HG02938 (cell line): Measurements from ENCODE around the gene KRTAP5-9.
"Not testable (repeated sequence)": the region's sequence is repeated elsewhere in the genome, so short reads cannot be mapped to it uniquely, and the experiment has no call there.

Experiments used
- ATAC-seq: cut with Tn5 transposase; IDR thresholded peaks from one replicate; pipeline ENCODE4 v1.9.1; 2021; ENCODE audit warnings: mild to moderate bottlenecking, moderate library complexity; ENCODE audit not compliant: unreplicated experiment

KRTAP5-9 gene

DNA sequence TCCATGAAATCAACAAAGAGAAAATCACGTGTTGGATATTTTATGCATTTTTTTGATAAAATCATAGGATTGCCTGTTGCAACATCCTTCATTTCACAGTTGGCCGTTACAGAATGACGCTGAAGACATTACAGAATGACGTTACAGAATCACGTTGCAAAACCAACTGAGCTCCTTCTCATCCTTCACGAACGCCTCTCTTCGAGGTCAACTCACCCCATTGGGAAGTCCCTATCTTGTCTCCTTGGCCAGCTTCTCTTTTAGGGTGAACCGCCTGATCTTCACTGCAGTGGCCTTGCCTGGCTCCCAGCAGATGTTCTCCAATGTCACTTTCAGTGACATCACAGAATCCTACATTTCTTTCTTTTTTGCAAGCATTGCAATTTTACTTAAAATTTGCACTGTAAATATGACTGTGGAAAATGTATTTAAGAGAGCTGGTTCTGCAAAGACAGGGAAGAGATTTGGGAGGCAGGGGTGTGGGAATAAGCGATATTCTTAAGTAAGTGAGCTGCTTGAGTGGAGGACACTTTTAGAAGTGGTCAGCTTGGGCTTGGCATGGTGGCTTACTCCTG, 16.1 kb upstream of the KRTAP5-9 start:
- ATAC-seq, result no peak

DNA sequence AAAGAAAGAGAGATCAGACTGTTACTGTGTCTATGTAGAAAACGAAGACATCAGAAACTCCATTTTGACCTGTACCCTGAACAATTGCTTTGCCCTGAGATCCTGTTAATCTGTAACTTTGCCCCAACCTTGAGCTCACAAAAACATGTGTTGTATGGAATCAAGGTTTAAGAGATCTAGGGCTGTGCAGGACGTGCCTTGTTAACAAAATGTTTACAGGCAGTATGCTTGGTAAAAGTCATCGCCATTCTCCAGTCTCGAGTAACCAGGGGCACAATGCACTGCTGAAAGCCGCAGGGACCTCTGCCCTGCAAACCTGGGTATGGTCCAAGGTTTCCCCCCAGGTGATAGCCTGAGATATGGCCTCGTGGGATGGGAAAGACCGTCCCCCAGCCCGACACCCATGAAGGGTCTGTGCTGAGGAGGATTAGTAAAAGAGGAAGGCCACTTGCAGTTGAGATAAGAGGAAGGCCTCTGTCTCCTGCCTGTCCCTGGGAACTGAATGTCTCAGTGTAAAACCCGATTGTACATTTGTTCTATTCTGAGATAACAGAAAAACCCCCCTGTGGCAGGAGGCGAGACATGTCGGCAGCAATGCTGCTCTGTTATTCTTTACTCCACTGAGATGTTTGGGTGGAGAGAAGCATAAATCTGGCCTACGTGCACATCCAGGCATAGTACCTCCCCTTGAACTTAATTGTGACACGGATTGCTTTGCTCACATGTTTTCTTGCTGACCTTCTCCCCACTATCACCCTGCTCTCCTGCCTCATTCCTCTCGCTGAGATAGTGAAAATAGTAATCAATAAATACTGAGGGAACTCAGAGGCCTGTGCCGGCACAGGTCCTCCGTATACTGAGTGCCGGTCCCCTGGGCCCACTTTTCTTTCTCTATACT, 13.3 kb upstream of the KRTAP5-9 start:
- ATAC-seq, result not testable (repeated sequence)

DNA sequence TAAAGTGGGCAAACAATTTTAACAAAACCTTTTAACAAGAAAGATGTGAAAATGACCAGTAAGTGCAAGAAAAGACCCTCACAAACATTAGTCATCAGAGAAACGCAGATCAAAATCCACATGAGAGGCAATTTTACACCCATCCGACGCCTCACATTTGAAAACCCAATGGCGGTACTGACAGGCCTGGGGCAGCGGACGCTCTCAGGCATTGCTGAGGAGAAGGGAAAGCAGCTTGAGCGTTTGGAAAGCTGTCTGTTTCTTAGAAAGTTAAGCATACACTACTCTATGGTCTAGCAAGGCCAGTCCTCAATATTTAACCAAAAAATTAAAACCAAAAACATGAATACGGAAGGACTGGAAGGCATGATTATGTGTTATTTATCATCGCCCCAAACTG, 12.4 kb upstream of the KRTAP5-9 start:
- ATAC-seq, result no peak

- no peak for ATAC-seq
These were observed 10.7 kb upstream of the KRTAP5-9 start for GRCh38 chr11:71537537-71537936.

DNA sequence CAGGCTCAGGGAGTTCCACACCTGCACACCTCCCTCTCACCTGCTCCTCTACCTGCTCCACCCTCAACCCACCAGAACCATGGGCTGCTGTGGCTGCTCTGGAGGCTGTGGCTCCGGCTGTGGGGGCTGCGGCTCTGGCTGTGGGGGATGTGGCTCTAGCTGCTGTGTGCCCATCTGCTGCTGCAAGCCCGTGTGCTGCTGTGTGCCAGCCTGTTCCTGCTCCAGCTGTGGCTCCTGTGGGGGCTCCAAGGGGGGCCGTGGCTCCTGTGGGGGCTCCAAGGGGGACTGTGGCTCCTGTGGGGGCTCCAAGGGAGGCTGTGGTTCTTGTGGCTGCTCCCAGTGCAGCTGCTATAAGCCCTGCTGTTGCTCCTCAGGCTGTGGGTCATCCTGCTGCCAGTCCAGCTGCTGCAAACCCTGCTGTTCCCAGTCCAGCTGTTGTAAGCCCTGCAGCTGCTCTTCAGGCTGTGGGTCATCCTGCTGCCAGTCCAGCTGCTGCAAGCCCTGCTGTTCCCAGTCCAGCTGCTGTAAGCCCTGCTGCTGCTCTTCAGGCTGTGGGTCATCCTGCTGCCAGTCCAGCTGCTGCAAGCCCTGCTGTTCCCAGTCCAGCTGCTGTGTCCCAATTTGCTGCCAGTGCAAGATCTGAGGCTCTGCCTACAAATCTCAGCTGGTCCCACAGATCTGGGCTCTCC, 10.1 kb upstream of the KRTAP5-9 start, which contains the start of gene KRTAP5-8:
TSS of gene KRTAP5-8 (plus strand) at position 49 of the 689 bp plus-strand sequence. CDS start at position 80, 31 bp downstream.
- ATAC-seq, result not testable (repeated sequence)

DNA sequence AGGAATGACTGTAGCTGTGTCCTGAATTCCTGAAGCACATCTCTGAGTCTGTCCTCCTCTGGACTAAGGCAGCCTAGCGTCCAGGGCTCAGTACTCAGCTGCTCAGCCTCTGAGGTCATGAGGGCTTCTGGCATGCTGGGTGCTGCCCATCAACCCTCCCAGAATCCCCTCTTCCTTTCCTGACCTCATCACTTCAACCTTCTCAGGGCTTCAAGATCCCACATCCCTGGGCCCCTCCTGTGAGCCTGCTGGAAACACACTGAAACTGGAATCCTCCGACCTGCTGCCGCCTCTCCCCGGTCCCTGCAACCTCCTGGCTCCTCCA, 9.6 kb upstream of the KRTAP5-9 start:
- no peak for ATAC-seq

DNA sequence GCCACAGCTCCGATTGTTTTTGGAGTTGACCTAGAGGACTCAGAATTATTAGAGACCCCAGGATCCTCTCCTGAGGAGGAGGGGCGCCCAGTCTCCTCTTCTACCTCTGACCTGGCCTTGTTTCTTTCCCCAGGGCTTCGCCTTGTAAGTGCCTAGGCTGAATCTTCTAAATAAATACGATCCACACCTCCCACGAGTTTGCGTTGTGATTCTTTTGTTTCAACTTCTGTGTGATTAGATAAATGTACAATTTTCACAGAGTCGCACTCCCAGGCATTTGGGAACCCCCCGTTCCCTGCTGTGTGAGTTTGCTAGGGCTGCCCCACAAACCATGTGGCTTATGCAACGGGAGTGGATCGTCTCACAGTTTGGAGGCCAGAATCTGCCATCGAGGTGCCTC, 9.2 kb upstream of the KRTAP5-9 start:
- ATAC-seq, result no peak

GRCh38 chr11:71539971-71540370, 8.2 kb upstream of the KRTAP5-9 start:
- ATAC-seq, result not testable (repeated sequence)

DNA sequence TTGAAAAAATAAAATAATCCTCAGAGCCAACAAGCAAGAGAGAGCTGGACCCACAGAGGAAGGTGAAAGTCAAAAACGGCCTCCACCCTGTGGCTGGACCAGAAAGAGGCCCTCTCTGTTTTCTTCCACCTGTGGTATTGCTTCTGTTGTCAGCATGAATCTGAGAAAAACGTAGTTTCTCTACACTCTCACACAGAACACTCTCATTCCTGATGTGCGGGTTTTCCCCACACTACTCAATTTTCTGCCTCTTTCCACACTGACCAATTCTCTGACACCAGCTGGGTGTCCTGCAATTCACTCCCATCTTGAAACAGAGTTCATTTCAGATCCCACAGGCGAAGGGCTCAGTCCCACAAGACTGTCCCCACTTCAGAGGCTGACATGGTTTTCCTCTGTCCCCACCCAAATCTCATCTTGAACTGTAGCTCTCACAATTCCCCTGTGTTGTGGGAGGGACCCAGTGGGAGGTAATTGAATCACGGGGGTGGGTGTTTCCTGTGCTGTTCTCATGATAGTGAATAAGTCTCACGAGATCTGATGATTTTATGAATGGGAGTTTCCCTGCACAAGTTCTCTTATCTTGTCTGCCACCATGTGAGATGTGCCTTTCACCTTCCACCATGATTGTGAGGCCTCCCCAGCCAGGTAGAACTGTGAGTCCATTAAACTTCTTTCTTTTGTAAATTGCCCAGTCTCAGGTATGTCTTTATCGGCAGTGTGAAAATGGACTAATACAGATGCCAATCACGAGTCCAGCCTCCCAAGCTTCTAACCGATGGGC, 7.5 kb upstream of the KRTAP5-9 start:
- peak; percentile 65 for ATAC-seq

DNA sequence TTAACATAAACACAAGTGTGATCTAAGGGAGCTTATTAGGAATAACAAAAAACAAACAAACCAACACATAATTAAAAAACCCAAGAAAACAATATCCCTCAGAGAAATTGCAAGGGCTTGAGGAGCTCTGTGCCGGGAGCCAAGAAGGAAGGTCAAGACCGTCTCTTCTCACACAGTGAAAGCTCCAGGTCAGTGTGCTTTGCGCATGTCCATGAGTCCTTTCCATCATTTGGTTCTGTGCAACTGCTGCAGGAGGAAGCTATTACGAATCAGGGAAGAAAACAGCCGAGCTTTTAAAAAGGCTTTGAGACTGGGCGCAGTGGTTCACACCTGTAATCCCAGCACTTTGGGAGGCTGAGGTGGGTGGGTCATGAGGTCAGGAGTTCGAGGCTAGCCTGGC, 5.8 kb upstream of the KRTAP5-9 start:
- ATAC-seq, result no peak

GRCh38 chr11:71542879-71543777, 5.1 kb upstream of the KRTAP5-9 start:
- no peak for ATAC-seq

DNA sequence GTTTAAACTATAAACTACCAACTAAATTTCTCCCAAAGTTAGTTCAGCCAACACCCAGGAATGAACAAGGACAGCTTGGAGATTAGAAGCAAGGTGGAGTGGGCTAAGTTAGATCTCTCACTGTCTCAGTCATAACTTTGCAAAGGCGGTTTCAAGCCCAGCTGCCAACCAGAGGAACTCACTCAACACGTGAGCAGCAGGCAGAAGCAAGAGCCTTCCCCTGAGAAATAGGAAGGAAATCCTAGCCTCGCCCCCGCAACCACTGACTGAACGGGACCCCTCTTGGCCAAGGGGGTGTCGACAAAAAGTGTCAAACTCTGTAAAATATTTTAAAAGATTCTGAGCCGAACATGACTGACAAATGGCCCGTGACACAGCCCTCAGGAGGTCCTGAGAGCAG, 4.4 kb upstream of the KRTAP5-9 start:
- ATAC-seq, result no peak

- no peak for ATAC-seq
These were observed 3.5 kb upstream of the KRTAP5-9 start for GRCh38 chr11:71544525-71545214.

GRCh38 chr11:71545405-71545966, 2.7 kb upstream of the KRTAP5-9 start:
- no peak for ATAC-seq

DNA sequence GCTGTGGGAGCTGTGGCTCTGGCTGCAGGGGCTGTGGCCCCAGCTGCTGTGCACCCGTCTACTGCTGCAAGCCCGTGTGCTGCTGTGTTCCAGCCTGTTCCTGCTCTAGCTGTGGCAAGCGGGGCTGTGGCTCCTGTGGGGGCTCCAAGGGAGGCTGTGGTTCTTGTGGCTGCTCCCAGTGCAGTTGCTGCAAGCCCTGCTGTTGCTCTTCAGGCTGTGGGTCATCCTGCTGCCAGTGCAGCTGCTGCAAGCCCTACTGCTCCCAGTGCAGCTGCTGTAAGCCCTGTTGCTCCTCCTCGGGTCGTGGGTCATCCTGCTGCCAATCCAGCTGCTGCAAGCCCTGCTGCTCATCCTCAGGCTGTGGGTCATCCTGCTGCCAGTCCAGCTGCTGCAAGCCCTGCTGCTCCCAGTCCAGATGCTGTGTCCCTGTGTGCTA, 514 bp downstream of the KRTAP5-9 start:
- no peak for ATAC-seq

DNA sequence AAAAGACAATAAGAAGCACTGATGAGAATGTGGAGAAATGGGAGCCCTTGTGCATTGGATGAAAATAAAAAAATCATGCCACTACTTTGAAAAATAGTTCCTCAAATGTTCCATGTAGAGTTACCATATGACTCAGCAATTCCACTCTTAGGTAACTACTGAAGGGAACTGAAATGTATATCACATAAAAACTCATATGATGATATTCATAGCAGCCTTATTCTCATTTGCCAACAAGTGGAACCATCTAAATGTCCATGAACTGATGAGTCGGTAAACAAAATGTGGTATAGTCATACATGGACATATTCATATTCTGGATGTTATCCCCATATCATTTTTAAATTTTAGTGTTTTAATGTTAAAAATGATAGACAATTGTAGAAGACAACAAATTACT, 3.5 kb downstream of the KRTAP5-9 start:
- ATAC-seq, result no peak

DNA sequence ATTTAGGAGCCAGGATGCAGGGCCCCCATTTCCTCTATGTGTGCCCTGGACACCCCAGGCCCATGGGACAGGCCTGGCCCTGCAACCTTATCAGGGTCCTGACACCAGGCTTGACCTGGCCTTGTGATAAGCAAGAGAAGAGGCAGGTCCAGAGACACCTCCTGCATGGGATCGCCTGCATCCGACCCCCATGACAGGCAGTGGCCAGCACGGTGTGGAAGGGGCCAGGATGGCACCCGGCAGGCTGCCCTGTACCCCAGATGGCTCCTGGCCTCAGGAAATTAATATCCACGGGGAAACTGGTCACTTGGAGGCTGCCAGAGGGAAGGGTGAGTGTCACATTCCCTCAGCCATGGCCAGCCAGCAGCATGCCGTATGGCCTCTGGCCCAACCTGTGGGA, 6.8 kb downstream of the KRTAP5-9 start:
- no peak for ATAC-seq

DNA sequence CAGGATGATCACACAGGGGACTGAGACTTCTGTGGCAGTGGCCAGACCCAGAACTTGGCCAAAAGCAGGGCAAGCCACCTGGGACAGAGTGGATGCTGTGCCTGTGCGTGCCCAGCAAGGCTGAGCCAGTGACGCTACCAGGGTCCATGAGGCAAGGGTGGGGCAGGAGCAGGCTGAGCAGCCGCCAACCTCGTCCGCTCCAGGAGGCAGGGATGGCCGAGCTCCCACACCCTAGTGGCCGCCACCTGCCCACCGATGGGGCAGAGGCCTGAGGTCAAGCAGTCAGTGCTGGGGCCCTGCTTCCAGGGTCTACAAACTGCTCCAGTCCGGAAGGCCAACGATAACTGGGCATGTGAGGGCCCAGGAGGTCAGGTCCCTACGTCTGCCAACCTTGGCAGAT, 7.3 kb downstream of the KRTAP5-9 start:
- no peak for ATAC-seq

DNA sequence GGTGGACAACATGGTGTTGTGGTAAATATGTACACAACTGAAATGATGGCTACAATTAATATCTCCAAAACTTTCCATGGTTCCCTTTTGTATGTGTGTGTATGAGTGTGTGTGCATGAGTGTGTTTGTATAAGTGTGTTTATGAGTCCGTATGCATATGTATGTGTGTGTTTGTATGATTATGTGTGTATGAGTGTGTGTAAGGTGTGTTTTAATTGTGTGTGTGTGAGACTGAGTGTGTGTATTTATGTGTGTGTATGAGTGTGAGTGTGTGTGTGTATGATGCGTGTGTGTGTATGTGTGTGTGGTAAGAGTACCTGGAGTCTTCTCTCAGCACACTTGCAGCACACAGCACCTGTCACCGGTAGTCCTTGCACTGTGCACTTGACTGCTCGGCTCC, 7.8 kb downstream of the KRTAP5-9 start:
- no peak for ATAC-seq
